ENCODE results near the gene KCNQ1.
A peak's percentile ranks its signal among the peaks of the same experiment; 100 is the strongest.

Gene KCNQ1

DNA sequence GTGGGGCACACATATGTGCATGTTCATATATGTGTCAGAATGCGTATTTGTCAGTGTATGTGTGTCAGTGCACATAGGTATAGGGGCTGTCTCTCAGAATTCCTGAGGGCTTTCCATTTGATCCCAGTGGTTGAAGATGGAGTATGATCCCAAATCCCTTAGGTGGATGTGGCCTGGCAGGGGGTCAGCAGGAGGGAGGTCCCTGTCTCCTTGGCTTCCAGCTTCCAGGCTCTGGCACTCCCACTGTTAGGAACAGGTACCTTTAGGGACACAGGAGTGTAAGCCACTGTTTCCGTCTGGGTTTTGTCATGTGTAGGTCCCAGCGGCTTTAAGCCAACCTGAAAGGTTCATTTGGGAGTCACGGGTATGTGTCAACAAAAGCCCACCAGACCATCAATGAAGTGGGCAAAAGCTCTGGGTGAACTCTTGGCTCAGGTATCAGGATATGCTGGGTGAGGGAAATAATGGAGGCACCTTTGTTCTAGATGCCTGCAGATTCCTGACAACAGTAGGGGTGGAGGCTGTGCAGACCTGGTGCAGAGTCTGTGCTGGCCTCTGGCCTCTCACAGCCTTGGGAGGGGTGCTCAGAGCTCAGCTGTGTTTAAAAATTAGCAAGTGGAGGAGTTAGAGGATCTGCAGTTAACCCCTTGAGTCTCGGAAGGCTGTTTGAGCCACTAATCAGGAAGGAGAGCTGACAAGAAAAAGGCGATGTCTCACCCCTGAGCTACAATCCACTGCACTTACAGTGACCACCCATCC lies 246.0 kb downstream of the KCNQ1 start:
- Histone ChIP-seq H3K4me3 (ENCODE audit: insufficient read depth, low read length, poor library complexity, severe bottlenecking) (no peak overlapping the region), H3K4me2 (ENCODE audit: low read depth, low read length, poor library complexity, severe bottlenecking) (no peak overlapping the region), H4K20me1 (ENCODE audit: low read depth, low read length) (no peaks in the 10 kb centered on the region), H2AFZ (ENCODE audit: low read depth, low read length, severe bottlenecking) (no peak overlapping the region), H3K79me2 (ENCODE audit: insufficient read depth, low read length) (no peaks in the 10 kb centered on the region), H3F3A (ENCODE audit: insufficient read depth) (no peaks in the 10 kb centered on the region), H3K27ac (ENCODE audit: low read depth, low read length) (no peak overlapping the region), H3K9ac (ENCODE audit: low read length) (no peak overlapping the region), H3K9me2 (replicated peaks; ENCODE audit: insufficient read depth, low read length) (no peaks in the 10 kb centered on the region), H3K36me3 (ENCODE audit: low read length) (no peaks in the 10 kb centered on the region), H3K9me3 (ENCODE audit: insufficient read depth, low read length) (no peaks in the 10 kb centered on the region), H3K27me3 (ENCODE audit: low read length) (no peaks in the 10 kb centered on the region)
- no peak for TF ChIP-seq EZH2phosphoT487 (conservative IDR thresholded peaks at IDR 0.05; ENCODE audit: low read length)
- TF ChIP-seq, protein P1, sequence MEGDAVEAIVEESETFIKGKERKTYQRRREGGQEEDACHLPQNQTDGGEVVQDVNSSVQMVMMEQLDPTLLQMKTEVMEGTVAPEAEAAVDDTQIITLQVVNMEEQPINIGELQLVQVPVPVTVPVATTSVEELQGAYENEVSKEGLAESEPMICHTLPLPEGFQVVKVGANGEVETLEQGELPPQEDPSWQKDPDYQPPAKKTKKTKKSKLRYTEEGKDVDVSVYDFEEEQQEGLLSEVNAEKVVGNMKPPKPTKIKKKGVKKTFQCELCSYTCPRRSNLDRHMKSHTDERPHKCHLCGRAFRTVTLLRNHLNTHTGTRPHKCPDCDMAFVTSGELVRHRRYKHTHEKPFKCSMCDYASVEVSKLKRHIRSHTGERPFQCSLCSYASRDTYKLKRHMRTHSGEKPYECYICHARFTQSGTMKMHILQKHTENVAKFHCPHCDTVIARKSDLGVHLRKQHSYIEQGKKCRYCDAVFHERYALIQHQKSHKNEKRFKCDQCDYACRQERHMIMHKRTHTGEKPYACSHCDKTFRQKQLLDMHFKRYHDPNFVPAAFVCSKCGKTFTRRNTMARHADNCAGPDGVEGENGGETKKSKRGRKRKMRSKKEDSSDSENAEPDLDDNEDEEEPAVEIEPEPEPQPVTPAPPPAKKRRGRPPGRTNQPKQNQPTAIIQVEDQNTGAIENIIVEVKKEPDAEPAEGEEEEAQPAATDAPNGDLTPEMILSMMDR (IDR thresholded peaks at IDR 0.05; ENCODE audit: insufficient read depth, low read length, poor library complexity, severe bottlenecking): no peak

DNA sequence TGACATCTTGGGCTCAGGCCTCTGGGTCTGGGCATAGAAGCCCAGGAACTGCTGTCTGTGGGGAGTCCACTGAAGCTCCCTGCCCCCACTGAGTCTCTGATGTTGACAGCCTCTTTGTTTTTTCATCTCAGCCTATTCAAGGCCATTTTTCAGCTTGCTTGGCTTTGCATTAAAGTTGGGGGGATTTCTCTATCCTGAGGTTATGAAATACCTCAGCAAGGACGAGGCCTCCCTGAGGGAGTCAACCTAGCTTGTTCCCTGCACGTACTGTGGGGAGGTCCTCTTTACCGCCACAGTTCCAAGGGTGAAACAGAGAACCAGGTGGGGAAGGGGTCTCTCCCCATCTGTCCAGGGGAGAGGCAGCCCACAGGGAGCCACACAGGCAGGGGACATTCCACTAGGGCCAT lies 246.6 kb downstream of the KCNQ1 start:
- H3F3A ChIP-seq (ENCODE audit: insufficient read depth): no peaks in the 10 kb centered on the region
- H3K9me2 ChIP-seq (replicated peaks; ENCODE audit: insufficient read depth, low read length): no peaks in the 10 kb centered on the region
- H3K36me3 ChIP-seq (ENCODE audit: low read length): no peaks in the 10 kb centered on the region
- H3K4me3 ChIP-seq (ENCODE audit: insufficient read depth, low read length, poor library complexity, severe bottlenecking): no peak overlapping the region
- H2AFZ ChIP-seq (ENCODE audit: low read depth, low read length, severe bottlenecking): no peak overlapping the region
- H3K4me2 ChIP-seq (ENCODE audit: low read depth, low read length, poor library complexity, severe bottlenecking): no peak overlapping the region
- H4K20me1 ChIP-seq (ENCODE audit: low read depth, low read length): no peaks in the 10 kb centered on the region
- no peak overlapping the region for H3K27ac ChIP-seq (ENCODE audit: low read depth, low read length)
- no peaks in the 10 kb centered on the region for H3K79me2 ChIP-seq (ENCODE audit: insufficient read depth, low read length)
- TF ChIP-seq, protein P1 (IDR thresholded peaks at IDR 0.05; ENCODE audit: insufficient read depth, low read length, poor library complexity, severe bottlenecking): no peak
- no peak for TF ChIP-seq EZH2phosphoT487 (conservative IDR thresholded peaks at IDR 0.05; ENCODE audit: low read length)
- no peaks in the 10 kb centered on the region for H3K27me3 ChIP-seq (ENCODE audit: low read length)
- H3K9me3 ChIP-seq (ENCODE audit: insufficient read depth, low read length): no peaks in the 10 kb centered on the region
- H3K9ac ChIP-seq (ENCODE audit: low read length): no peak overlapping the region

DNA sequence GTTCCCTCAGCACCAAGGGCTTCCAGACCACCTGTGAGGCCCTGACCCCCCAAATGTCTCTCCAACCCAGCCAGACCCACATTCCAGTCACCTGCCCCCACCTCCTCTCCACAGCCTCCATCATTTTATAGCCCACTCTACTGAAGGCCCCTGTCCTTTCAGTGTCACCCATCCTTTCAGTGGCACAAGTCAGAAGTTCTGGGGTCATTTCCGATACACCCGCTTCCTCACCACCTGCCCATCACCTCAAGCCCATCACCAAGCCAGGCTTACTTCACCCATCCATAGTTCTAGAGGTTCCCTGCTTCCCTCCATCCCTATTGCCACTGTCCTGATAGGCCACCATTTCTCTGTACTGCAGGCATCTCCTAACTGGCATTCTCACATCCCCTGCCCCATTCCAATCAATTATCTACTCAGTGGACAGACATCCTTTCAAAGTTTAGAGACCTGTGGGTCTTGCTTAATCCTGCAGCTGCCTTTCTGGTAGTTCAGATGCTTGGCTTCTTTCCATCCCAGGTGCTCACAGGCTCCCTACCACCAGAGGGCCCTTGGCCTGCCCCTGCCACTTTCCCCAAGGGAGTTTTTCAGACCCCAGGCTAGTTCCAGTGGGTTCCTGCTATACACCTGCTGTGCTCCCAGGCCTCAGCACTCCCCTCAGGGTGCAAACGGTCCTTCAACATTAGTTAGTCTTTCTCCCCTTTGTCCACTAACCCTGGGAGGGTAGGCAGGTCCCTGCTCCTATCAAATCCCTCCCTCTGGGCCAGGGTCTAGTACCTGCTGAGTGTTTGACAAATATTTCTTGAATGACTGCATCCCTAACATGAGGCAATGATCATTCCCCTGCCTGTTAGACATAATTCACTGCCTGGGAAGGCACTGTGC lies 247.4 kb downstream of the KCNQ1 start:
- no peak overlapping the region for H3K4me2 ChIP-seq (ENCODE audit: low read depth, low read length, poor library complexity, severe bottlenecking)
- no peak overlapping the region for H2AFZ ChIP-seq (ENCODE audit: low read depth, low read length, severe bottlenecking)
- no peaks in the 10 kb centered on the region for H3K27me3 ChIP-seq (ENCODE audit: low read length)
- no peak overlapping the region for H3K27ac ChIP-seq (ENCODE audit: low read depth, low read length)
- no peaks in the 10 kb centered on the region for H4K20me1 ChIP-seq (ENCODE audit: low read depth, low read length)
- no peaks in the 10 kb centered on the region for H3F3A ChIP-seq (ENCODE audit: insufficient read depth)
- H3K9me2 ChIP-seq (replicated peaks; ENCODE audit: insufficient read depth, low read length): no peaks in the 10 kb centered on the region
- no peaks in the 10 kb centered on the region for H3K9me3 ChIP-seq (ENCODE audit: insufficient read depth, low read length)
- no peak for TF ChIP-seq EZH2phosphoT487 (conservative IDR thresholded peaks at IDR 0.05; ENCODE audit: low read length)
- TF ChIP-seq, protein P1 (IDR thresholded peaks at IDR 0.05; ENCODE audit: insufficient read depth, low read length, poor library complexity, severe bottlenecking): peak; percentile 25
- no peak overlapping the region for H3K9ac ChIP-seq (ENCODE audit: low read length)
- no peaks in the 10 kb centered on the region for H3K36me3 ChIP-seq (ENCODE audit: low read length)
- no peaks in the 10 kb centered on the region for H3K79me2 ChIP-seq (ENCODE audit: insufficient read depth, low read length)
- no peak overlapping the region for H3K4me3 ChIP-seq (ENCODE audit: insufficient read depth, low read length, poor library complexity, severe bottlenecking)
